ENCODE results near the gene DLK2. TPM values are rescaled to one million over a fixed set of nuclear protein-coding genes. Genes with fewer than 3 reads are reported as not detected.
A peak's percentile ranks its signal among the peaks of the same experiment; 100 is the strongest.

DLK2 gene
- total RNA-seq, 2 donors from 2014 or later: not detected

DNA sequence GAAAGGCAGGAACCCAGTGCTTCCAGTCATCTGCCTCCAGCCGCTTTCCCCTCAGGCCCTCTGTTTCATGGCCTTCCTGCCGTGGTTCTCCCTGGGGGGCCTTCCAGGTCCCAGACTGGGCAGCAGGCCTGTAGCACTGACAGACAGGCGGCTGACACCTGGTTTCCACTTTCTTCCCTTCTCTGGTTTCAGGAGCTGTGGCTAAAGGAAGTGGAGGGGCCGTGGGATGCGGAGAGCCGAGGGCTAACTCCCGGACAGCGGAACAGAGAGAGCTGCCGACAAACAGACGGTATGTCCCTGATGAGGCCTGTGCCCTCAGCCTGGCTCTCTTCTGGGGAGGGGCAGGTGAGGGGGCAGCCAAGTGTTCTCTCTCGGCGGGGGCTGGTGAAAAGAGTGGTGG lies 42.3 kb upstream of the DLK2 start:
- Mint-ChIP-seq H3K27ac (no peak overlapping the region), H3K36me3 (ENCODE audit: low read depth) (peaks cover 45% of the 10 kb centered on the region)

DNA sequence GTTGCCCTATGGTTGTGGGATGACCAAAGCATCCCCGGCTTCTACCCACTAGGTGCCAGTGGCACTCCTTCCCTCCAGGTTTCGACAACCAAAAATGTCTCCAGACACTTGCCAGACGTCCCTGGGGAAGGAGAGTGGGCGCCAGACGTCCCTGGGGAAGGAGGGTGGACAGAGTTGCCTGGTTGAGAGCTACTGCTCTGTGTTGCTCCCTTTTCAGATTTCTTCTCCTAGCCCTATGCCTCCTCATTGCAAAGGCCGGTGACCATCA lies 41.7 kb upstream of the DLK2 start:
- no peaks in the 10 kb centered on the region for H3K27me3 ChIP-seq (ENCODE audit: control insufficient read depth, insufficient read depth, low read length, poor library complexity, severe bottlenecking)
- TF ChIP-seq, protein P1, sequence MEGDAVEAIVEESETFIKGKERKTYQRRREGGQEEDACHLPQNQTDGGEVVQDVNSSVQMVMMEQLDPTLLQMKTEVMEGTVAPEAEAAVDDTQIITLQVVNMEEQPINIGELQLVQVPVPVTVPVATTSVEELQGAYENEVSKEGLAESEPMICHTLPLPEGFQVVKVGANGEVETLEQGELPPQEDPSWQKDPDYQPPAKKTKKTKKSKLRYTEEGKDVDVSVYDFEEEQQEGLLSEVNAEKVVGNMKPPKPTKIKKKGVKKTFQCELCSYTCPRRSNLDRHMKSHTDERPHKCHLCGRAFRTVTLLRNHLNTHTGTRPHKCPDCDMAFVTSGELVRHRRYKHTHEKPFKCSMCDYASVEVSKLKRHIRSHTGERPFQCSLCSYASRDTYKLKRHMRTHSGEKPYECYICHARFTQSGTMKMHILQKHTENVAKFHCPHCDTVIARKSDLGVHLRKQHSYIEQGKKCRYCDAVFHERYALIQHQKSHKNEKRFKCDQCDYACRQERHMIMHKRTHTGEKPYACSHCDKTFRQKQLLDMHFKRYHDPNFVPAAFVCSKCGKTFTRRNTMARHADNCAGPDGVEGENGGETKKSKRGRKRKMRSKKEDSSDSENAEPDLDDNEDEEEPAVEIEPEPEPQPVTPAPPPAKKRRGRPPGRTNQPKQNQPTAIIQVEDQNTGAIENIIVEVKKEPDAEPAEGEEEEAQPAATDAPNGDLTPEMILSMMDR (conservative IDR thresholded peaks at IDR 0.05): no peak
- Mint-ChIP-seq H3K36me3 (ENCODE audit: low read depth) (peaks cover 39% of the 10 kb centered on the region), H3K27me3 (ENCODE audit: insufficient read depth) (no peaks in the 10 kb centered on the region), H3K4me3 (no peak overlapping the region), H3K9me3 (no peaks in the 10 kb centered on the region), H3K4me1 (peaks cover 17% of the 10 kb centered on the region), H3K27ac (no peak overlapping the region)
- no peak overlapping the region for H3K9ac ChIP-seq (ENCODE audit: extremely low read depth, low read length, poor library complexity, severe bottlenecking)
- H3K4me3 ChIP-seq (ENCODE audit: low read length): no peak overlapping the region
- 93 to 100% methylated on average over 3 to 6 of the region's 6 CpGs for WGBS, 2 experiments (ENCODE audit: insufficient coverage in 1 of 2, insufficient read length in 1 of 2)
- no peak for DNase-seq
- H3K9me3 ChIP-seq (ENCODE audit: control insufficient read depth, low read length): no peaks in the 10 kb centered on the region
- no peak overlapping the region for H3K27ac ChIP-seq (ENCODE audit: low read depth, low read length)
- peaks cover 38% of the 10 kb centered on the region for H3K36me3 ChIP-seq (ENCODE audit: control insufficient read depth, insufficient read depth, low read length)
- no peaks in the 10 kb centered on the region for H3K4me1 ChIP-seq (ENCODE audit: control insufficient read depth, insufficient read depth, low read length)

More for the DNA sequence above, 42.3 kb upstream of the DLK2 start:
- no peak for DNase-seq
- Mint-ChIP-seq H3K4me3 (no peak overlapping the region), H3K4me1 (peaks cover 13% of the 10 kb centered on the region), H3K27me3 (ENCODE audit: insufficient read depth) (no peaks in the 10 kb centered on the region), H3K9me3 (no peaks in the 10 kb centered on the region)
- Histone ChIP-seq H3K4me3 (ENCODE audit: low read length) (no peak overlapping the region), H3K4me1 (ENCODE audit: control insufficient read depth, insufficient read depth, low read length) (no peaks in the 10 kb centered on the region), H3K27ac (ENCODE audit: low read depth, low read length) (no peak overlapping the region), H3K9ac (ENCODE audit: extremely low read depth, low read length, poor library complexity, severe bottlenecking) (no peak overlapping the region), H3K36me3 (ENCODE audit: control insufficient read depth, insufficient read depth, low read length) (peaks cover 43% of the 10 kb centered on the region), H3K9me3 (ENCODE audit: control insufficient read depth, low read length) (no peaks in the 10 kb centered on the region), H3K27me3 (ENCODE audit: control insufficient read depth, insufficient read depth, low read length, poor library complexity, severe bottlenecking) (no peaks in the 10 kb centered on the region)
- 94 to 97% methylated on average over 6 to 12 of the region's 12 CpGs for WGBS, 2 experiments (ENCODE audit: insufficient coverage in 1 of 2, insufficient read length in 1 of 2)
- TF ChIP-seq, protein P1 (conservative IDR thresholded peaks at IDR 0.05): no peak

GRCh38 chr6:43496370-43497128 lies 41.2 kb upstream of the DLK2 start:
- Mint-ChIP-seq H3K9me3 (no peaks in the 10 kb centered on the region), H3K4me1 (peaks cover 17% of the 10 kb centered on the region), H3K4me3 (no peak overlapping the region), H3K36me3 (ENCODE audit: low read depth) (peaks cover 34% of the 10 kb centered on the region), H3K27me3 (ENCODE audit: insufficient read depth) (no peaks in the 10 kb centered on the region), H3K27ac (peak overlapping the region; percentile 78)
- Histone ChIP-seq H3K4me1 (ENCODE audit: control insufficient read depth, insufficient read depth, low read length) (no peaks in the 10 kb centered on the region), H3K27me3 (ENCODE audit: control insufficient read depth, insufficient read depth, low read length, poor library complexity, severe bottlenecking) (no peaks in the 10 kb centered on the region), H3K9ac (ENCODE audit: extremely low read depth, low read length, poor library complexity, severe bottlenecking) (no peak overlapping the region), H3K4me3 (ENCODE audit: low read length) (no peak overlapping the region), H3K36me3 (ENCODE audit: control insufficient read depth, insufficient read depth, low read length) (peaks cover 38% of the 10 kb centered on the region), H3K9me3 (ENCODE audit: control insufficient read depth, low read length) (no peaks in the 10 kb centered on the region), H3K27ac (ENCODE audit: low read depth, low read length) (no peak overlapping the region)
- DNase-seq: peak; percentile 85
- 63 to 69% methylated on average over 6 to 18 of the region's 18 CpGs for WGBS, 2 experiments (ENCODE audit: insufficient coverage in 1 of 2, insufficient read length in 1 of 2)
- TF ChIP-seq, protein P1 (conservative IDR thresholded peaks at IDR 0.05): peak; percentile 76
